HepG2 (cell line): ENCODE data around the gene SLC35F3. TPM values are rescaled to one million over a fixed set of nuclear protein-coding genes. Genes with fewer than 3 reads are reported as not detected.

Experiments
- ATAC-seq: fragments of 200-7000 bp; cut with Tn5 transposase; 3 replicates; pipeline ENCODE4 v1.9.1; 2020; ENCODE audit warnings: mild to moderate bottlenecking, moderate library complexity
- BruUV-seq: library from RNA; stranded (reverse); fragments of 400-500 nt; replicated peaks from 2 replicates; lab custom pipeline; 2021; lab: Mats Ljungman, UMichigan
- CTCF ChIA-PET: fragments of 300-600 bp; formaldehyde crosslinking; extraction: SDS; loops from one replicate; lab custom pipeline; 2021; ENCODE audit warnings: low total read pairs, inconsistent platforms, low intra/inter-chr PET ratio; lab: Yijun Ruan, JAX
- POLR2A ChIA-PET: fragments of 350-600 bp; sonication (Branson Sonifier 250); formaldehyde crosslinking; loops from one replicate; lab custom pipeline; 2020; ENCODE audit warnings: antibody characterized with exemption, inconsistent platforms; lab: Yijun Ruan, JAX
- DNase-seq: peaks from one replicate; pipeline ENCODE4 v3.0.0-alpha.2; 2015; ENCODE audit warnings: low spot score
- FAIRE-seq: peaks from 3 replicates; lab custom pipeline; 2011; peaks lifted over from hg19 to GRCh38; lab: Jason Lieb, UNC
- H2AFZ ChIP-seq: one replicate; pipeline ENCODE4 v1.6.1; 2011; ENCODE audit warnings: low read length, inconsistent platforms
- H3K27ac ChIP-seq: fragments of 300-600 bp; 3 replicates; pipeline ENCODE4 v1.8.0; 2011; ENCODE audit warnings: mixed run types, mild to moderate bottlenecking, mixed read lengths, low read length, inconsistent platforms; ENCODE audit not compliant: insufficient read depth; ENCODE audit errors: extremely low read length
- H3K27me3 ChIP-seq, 2 experiments: fragments of 200-600 bp in 1 of 2; 2 replicates in 1 of 2; 3 replicates in 1 of 2; pipeline versions ENCODE4 v1.6.0 to v1.8.0; 2011; ENCODE audit warnings: low read length in 2 of 2, mild to moderate bottlenecking in 2 of 2, moderate library complexity in 2 of 2, inconsistent platforms in 1 of 2; ENCODE audit not compliant: insufficient read depth in 2 of 2, control insufficient read depth in 1 of 2
- H3K36me3 ChIP-seq, 2 experiments: fragments of 200-600 bp in 1 of 2; replicated peaks in 1 of 2; 2 replicates in 1 of 2; 3 replicates in 1 of 2; pipeline versions ENCODE4 v1.5.1 to v1.8.0; 2011; ENCODE audit warnings: low read length in 2 of 2, inconsistent platforms in 1 of 2; ENCODE audit not compliant: insufficient read depth in 2 of 2, control insufficient read depth in 1 of 2
- H3K4me1 ChIP-seq: 2 replicates; pipeline ENCODE4 v1.5.1; 2012; ENCODE audit warnings: low read length, inconsistent platforms; ENCODE audit not compliant: insufficient read depth
- H3K4me2 ChIP-seq: 2 replicates; pipeline ENCODE4 v1.6.0; 2011; ENCODE audit warnings: low read depth, low read length, inconsistent platforms
- H3K4me3 ChIP-seq, 3 experiments: fragments of 200-600 bp in 1 of 3; sonication (generic), shearing (Covaris generic) in 1 of 3; replicated peaks in 1 of 3; 2 replicates each; pipeline ENCODE4 v1.5.1; 2011 to 2016; ENCODE audit warnings: low read length in 3 of 3, inconsistent platforms in 2 of 3, low read depth in 2 of 3, mild to moderate bottlenecking in 2 of 3, control low read depth in 1 of 3, mixed read lengths in 1 of 3; ENCODE audit not compliant: insufficient read depth in 1 of 3
- H3K79me2 ChIP-seq: one replicate; pipeline ENCODE4 v1.6.1; 2011; ENCODE audit warnings: low read length, inconsistent platforms; ENCODE audit not compliant: insufficient read depth
- H3K9ac ChIP-seq: 2 replicates; pipeline ENCODE4 v1.6.0; 2011; ENCODE audit warnings: mild to moderate bottlenecking, low read depth, low read length, inconsistent platforms; ENCODE audit not compliant: insufficient read depth
- H3K9me3 ChIP-seq: 2 replicates; pipeline ENCODE4 v1.5.1; 2012; ENCODE audit warnings: mild to moderate bottlenecking, low read length
- H4K20me1 ChIP-seq: 2 replicates; pipeline ENCODE4 v1.6.0; 2011; ENCODE audit warnings: inconsistent platforms, mild to moderate bottlenecking, low read length, moderate library complexity; ENCODE audit not compliant: insufficient read depth
- CREB1 ChIP-seq, 2 experiments: fragments of 450-650 bp in 1 of 2; IDR thresholded peaks; 2 replicates each; pipeline ENCODE4 v1.6.1; 2016 to 2017; ENCODE audit warnings: control low read depth in 1 of 2, mild to moderate bottlenecking in 1 of 2, missing compliant biosample characterization in 1 of 2, missing genetic modification characterization in 1 of 2
- EED ChIP-seq: sonication (generic); formaldehyde crosslinking; IDR thresholded peaks from 2 replicates; pipeline ENCODE4 v1.5.0; 2020; ENCODE audit warnings: mild to moderate bottlenecking, missing genetic modification reagents
- ETV5 ChIP-seq: IDR thresholded peaks from 2 replicates; pipeline ENCODE4 v1.6.1; 2018; ENCODE audit warnings: missing biosample characterization, missing genetic modification reagents, inconsistent platforms, borderline replicate concordance
- GZF1 ChIP-seq: sonication (generic); formaldehyde crosslinking; IDR thresholded peaks from 2 replicates; pipeline ENCODE4 v1.5.1; 2020; ENCODE audit warnings: mild to moderate bottlenecking, missing genetic modification reagents
- MEIS1 ChIP-seq: sonication (generic); formaldehyde crosslinking; IDR thresholded peaks from 2 replicates; pipeline ENCODE4 v1.9.0; 2021; ENCODE audit warnings: mild to moderate bottlenecking, missing genetic modification reagents, moderate library complexity, borderline replicate concordance
- ZNF207 ChIP-seq: fragments of 450-650 bp; IDR thresholded peaks from 2 replicates; pipeline ENCODE4 v1.6.1; 2016; ENCODE audit warnings: antibody characterized with exemption, borderline replicate concordance
- ZNF670 ChIP-seq: sonication (generic); formaldehyde crosslinking; IDR thresholded peaks from 2 replicates; pipeline ENCODE4 v1.8.0; 2022; ENCODE audit warnings: mild to moderate bottlenecking, missing genetic modification reagents, borderline replicate concordance
- ZNF772 ChIP-seq: sonication (generic); formaldehyde crosslinking; IDR thresholded peaks from 2 replicates; pipeline ENCODE4 v1.5.0; 2020; ENCODE audit warnings: mild to moderate bottlenecking, missing genetic modification reagents
- WGBS: methylation state at CpG from one replicate; pipeline ENCODE4 v1.1.6; 2017; ENCODE audit warnings: low lambda C conversion rate; 5-methylcytosine and 5-hydroxymethylcytosine counted together
- in situ Hi-C: cut with HindIII; loops from 2 replicates; pipeline ENCODE4 v1.10.0; 2017; ENCODE audit warnings: low pct_unique_long_range_greater_than_20kb; ENCODE audit not compliant: extremely low pct_ligation_motif_present
- intact Hi-C: fragments of 100-400 bp; cut with micrococcal nuclease; formaldehyde crosslinking; loops from one replicate; pipeline ENCODE4 v1.10.0; 2022; ENCODE audit not compliant: unreplicated experiment
- polyA plus RNA-seq, 8 experiments: library from polyadenylated mRNA; depleted of rRNA in 3 of 8; stranded (reverse) in 7 of 8; unstranded in 1 of 8; fragments of >200 nt; fragmentation: Illumina TruSeq in 4 of 8; extraction: Trizol in 4 of 8; gene quantifications; 2 replicates each; pipeline versions ENCODE4 v1.2.1 to v1.2.3, GENCODE V29; 2011 to 2016; ENCODE audit warnings: low read depth in 4 of 8, missing spikeins in 1 of 8, mixed read lengths in 1 of 8; ENCODE audit not compliant: insufficient read depth in 1 of 8
- total RNA-seq, 5 experiments: library from RNA; depleted of rRNA; stranded (reverse); fragments of >200 nt; fragmentation: Illumina TruSeq; extraction: Trizol; gene quantifications; 2 replicates each; pipeline ENCODE4 v1.2.3, GENCODE V29; 2016; ENCODE audit warnings: low read depth in 1 of 5
- TF ChIP-seq, protein P1 (sequence below): sonication (generic); formaldehyde crosslinking; IDR thresholded peaks from 2 replicates; pipeline ENCODE4 v1.4.0; 2020; ENCODE audit warnings: mild to moderate bottlenecking, missing genetic modification reagents, borderline replicate concordance

SLC35F3 gene
- total and polyA plus RNA-seq, 2 of the 13 experiments (the other 11 are each of a cell fraction or from before 2014, with no cell fraction given), result not detected

- intact Hi-C loops, result no loop called here
- CTCF ChIA-PET, result no interaction called here
Observed at GRCh38 chr1:234221601-234222000, 317.1 kb downstream of the SLC35F3 start.

More at GRCh38 chr1:234221601-234222000, 317.1 kb downstream of the SLC35F3 start:
- POLR2A ChIA-PET, result no interaction called here
- in situ Hi-C loops, result no loop called here
- WGBS, result 20% methylated on average over 2 of the region's 2 CpGs
- Histone ChIP-seq H3K9me3 (no peaks in the 10 kb centered on the region), H3K79me2 (no peaks in the 10 kb centered on the region), H3K36me3 (no peaks in the 10 kb centered on the region), H3K27me3 (peaks cover 0 to 18% of the 10 kb centered on the region in 2 experiments; a peak in 2 of 5 replicates), H4K20me1 (no peaks in the 10 kb centered on the region), H3K27ac (no peak overlapping the region), H3K9ac (no peak overlapping the region), H3K4me1 (no peaks in the 10 kb centered on the region), H2AFZ (no peak overlapping the region), H3K4me2 (no peak overlapping the region), H3K4me3 (no peak overlapping the region)
- BruUV-seq, result no TSS peak
- ATAC-seq (no peak), FAIRE-seq (no peak), DNase-seq (no peak)
- TF ChIP-seq MEIS1 (no peak), EED (CRISPR knock-in tag) (no peak), ZNF670 (no peak), GZF1 (CRISPR knock-in tag) (no peak), ZNF772 (CRISPR knock-in tag) (no peak), ZNF207 (no peak), CREB1 (IDR thresholded peaks at IDR 0.05) (no peak), CREB1 (CRISPR knock-in tag; IDR thresholded peaks at IDR 0.05) (no peak), ETV5 (CRISPR knock-in tag) (no peak)
- TF ChIP-seq, protein P1, sequence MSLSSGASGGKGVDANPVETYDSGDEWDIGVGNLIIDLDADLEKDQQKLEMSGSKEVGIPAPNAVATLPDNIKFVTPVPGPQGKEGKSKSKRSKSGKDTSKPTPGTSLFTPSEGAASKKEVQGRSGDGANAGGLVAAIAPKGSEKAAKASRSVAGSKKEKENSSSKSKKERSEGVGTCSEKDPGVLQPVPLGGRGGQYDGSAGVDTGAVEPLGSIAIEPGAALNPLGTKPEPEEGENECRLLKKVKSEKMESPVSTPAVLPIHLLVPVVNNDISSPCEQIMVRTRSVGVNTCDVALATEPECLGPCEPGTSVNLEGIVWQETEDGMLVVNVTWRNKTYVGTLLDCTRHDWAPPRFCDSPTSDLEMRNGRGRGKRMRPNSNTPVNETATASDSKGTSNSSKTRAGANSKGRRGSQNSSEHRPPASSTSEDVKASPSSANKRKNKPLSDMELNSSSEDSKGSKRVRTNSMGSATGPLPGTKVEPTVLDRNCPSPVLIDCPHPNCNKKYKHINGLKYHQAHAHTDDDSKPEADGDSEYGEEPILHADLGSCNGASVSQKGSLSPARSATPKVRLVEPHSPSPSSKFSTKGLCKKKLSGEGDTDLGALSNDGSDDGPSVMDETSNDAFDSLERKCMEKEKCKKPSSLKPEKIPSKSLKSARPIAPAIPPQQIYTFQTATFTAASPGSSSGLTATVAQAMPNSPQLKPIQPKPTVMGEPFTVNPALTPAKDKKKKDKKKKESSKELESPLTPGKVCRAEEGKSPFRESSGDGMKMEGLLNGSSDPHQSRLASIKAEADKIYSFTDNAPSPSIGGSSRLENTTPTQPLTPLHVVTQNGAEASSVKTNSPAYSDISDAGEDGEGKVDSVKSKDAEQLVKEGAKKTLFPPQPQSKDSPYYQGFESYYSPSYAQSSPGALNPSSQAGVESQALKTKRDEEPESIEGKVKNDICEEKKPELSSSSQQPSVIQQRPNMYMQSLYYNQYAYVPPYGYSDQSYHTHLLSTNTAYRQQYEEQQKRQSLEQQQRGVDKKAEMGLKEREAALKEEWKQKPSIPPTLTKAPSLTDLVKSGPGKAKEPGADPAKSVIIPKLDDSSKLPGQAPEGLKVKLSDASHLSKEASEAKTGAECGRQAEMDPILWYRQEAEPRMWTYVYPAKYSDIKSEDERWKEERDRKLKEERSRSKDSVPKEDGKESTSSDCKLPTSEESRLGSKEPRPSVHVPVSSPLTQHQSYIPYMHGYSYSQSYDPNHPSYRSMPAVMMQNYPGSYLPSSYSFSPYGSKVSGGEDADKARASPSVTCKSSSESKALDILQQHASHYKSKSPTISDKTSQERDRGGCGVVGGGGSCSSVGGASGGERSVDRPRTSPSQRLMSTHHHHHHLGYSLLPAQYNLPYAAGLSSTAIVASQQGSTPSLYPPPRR (CRISPR knock-in tag), result no peak
